ENCODE data around the gene NMT1.

DNA sequence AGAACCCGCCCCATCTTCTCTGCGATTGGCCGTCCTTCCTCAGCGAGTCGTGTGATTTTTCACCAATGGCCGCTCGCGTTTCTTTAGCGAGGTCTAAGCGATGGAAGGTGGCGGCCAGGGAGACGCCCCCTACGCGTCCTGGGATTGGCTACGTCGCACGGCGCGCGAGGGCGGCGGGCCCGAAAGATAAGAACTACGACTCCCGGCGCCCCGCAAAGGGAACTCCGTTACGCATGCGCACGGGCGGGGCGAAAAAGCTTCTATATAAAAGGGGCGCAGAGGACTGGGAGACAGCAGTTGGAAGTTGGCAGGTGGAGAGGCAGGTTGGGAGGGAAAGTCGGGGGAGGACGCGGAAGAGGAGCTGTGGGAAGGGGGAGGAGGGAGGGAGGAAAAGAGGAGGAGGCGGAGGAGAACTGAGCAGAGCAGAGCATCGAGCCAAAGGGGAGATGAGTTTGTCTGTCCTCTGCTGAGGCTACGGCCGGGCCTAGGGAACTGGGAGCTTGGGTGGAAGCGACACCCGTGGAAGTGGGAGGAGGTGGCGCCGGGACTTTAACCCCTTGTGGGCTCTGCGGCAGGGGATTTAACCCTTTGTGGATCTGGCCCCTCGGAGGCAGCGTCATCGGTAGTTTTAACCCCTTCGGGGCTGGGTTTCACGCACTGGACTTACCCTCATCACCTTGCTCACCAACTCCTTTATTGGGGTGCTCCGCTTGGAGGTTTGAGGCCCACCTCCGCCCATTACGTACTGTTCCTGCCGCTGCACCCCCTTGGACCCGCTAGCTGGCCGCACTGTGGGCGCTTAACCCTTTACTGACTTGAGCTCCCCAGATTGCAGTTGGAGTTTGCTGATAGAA lies 87.3 kb downstream of the NMT1 start, which contains the start of gene HEXIM1:
- TF ChIP-seq, protein P1, sequence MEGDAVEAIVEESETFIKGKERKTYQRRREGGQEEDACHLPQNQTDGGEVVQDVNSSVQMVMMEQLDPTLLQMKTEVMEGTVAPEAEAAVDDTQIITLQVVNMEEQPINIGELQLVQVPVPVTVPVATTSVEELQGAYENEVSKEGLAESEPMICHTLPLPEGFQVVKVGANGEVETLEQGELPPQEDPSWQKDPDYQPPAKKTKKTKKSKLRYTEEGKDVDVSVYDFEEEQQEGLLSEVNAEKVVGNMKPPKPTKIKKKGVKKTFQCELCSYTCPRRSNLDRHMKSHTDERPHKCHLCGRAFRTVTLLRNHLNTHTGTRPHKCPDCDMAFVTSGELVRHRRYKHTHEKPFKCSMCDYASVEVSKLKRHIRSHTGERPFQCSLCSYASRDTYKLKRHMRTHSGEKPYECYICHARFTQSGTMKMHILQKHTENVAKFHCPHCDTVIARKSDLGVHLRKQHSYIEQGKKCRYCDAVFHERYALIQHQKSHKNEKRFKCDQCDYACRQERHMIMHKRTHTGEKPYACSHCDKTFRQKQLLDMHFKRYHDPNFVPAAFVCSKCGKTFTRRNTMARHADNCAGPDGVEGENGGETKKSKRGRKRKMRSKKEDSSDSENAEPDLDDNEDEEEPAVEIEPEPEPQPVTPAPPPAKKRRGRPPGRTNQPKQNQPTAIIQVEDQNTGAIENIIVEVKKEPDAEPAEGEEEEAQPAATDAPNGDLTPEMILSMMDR (IDR thresholded peaks at IDR 0.05), result no peak
- TF ChIP-seq POLR2A (IDR thresholded peaks at IDR 0.05), result peak; percentile 99

Data from right lobe of liver (tissue), 4 donors.